Ascending aorta (tissue), 2 donors: ENCODE results near the gene FOSB. TPM values are rescaled to one million over a fixed set of nuclear protein-coding genes. Genes with fewer than 3 reads are reported as not detected.

ENCODE experiments used
- DNase-seq, 2 donors: peaks; one replicate each; pipeline ENCODE4 v3.0.0-alpha.2; 2019; ENCODE audit warnings: low spot score in 2 of 2
- H3K27ac ChIP-seq, 2 donors: fragments of 200-600 bp; sonication (generic); one replicate each; pipeline ENCODE4 v1.5.1; 2016 to 2017; ENCODE audit warnings: mild to moderate bottlenecking in 1 of 2
- H3K27me3 ChIP-seq: fragments of 200-600 bp; sonication (generic); one replicate; pipeline ENCODE4 v1.5.1; 2017
- H3K36me3 ChIP-seq, 2 donors: fragments of 200-600 bp; sonication (generic); one replicate each; pipeline ENCODE4 v1.5.1; 2016
- H3K4me1 ChIP-seq, 2 donors: fragments of 200-600 bp; sonication (generic); one replicate each; pipeline ENCODE4 v1.5.1; 2016 to 2017; ENCODE audit warnings: mild to moderate bottlenecking in 1 of 2
- H3K4me3 ChIP-seq, 2 donors: fragments of 200-600 bp; sonication (generic); one replicate each; pipeline ENCODE4 v1.5.1; 2016 to 2017; ENCODE audit warnings: mild to moderate bottlenecking in 1 of 2
- H3K9me3 ChIP-seq, 2 donors: fragments of 200-600 bp; sonication (generic); one replicate each; pipeline ENCODE4 v1.5.1; 2016
- CTCF ChIP-seq, 3 experiments: fragments of 200-600 bp in 2 of 3; fragments of 450-650 bp in 1 of 3; sonication (generic) in 2 of 3; IDR thresholded peaks; one replicate each; pipeline ENCODE4 v1.5.1; 2016 to 2019; ENCODE audit warnings: antibody characterized with exemption in 3 of 3, mild to moderate bottlenecking in 1 of 3, moderate library complexity in 1 of 3
- intact Hi-C: fragments of 100-400 bp; cut with DNase I; formaldehyde crosslinking; loops from one replicate; pipeline ENCODE4 v1.15.1; 2023
- total RNA-seq: library from RNA; depleted of rRNA; stranded (reverse); fragments of >200 nt; gene quantifications from one replicate; pipeline ENCODE4 v1.1.0, GENCODE V29; 2016

FOSB gene
- total RNA-seq, 1 donor from 2014 or later = 511 TPM

GRCh38 chr19:45420871-45421270 lies 46.9 kb upstream of the FOSB start:
- Histone ChIP-seq H3K4me1 (peaks cover 0 to 21% of the 10 kb centered on the region in 2 donors), H3K4me3 (no peak overlapping the region), H3K27me3 (no peaks in the 10 kb centered on the region), H3K36me3 (peaks cover 23 to 42% of the 10 kb centered on the region in 2 donors), H3K27ac (no peak overlapping the region), H3K9me3 (no peaks in the 10 kb centered on the region)
- TF ChIP-seq CTCF (IDR thresholded peaks at IDR 0.05) = no peak
- intact Hi-C loops = loop anchor here (10.0 kb wide), 1 partner anchor 214 kb away; the partner anchor contains the start of gene EML2
- DNase-seq = no peak

GRCh38 chr19:45421947-45422498 lies 45.8 kb upstream of the FOSB start:
- H3K27me3 ChIP-seq = no peaks in the 10 kb centered on the region
- TF ChIP-seq CTCF (IDR thresholded peaks at IDR 0.05) = no peak
- peaks cover 0 to 25% of the 10 kb centered on the region in 2 donors for H3K4me1 ChIP-seq
- H3K9me3 ChIP-seq = no peaks in the 10 kb centered on the region
- no peak overlapping the region for H3K4me3 ChIP-seq
- peak overlapping the region; percentile 21 to 95 for H3K27ac ChIP-seq
- DNase-seq = no peak
- peaks cover 13 to 32% of the 10 kb centered on the region in 2 donors for H3K36me3 ChIP-seq
- intact Hi-C loops = loop anchor here (2.0 to 10.0 kb wide), 2 partner anchors 163 to 213 kb away; partner anchors contain the start of genes EML2 and OPA3

GRCh38 chr19:45423033-45423588 lies 44.7 kb upstream of the FOSB start:
- peak overlapping the region; percentile 69 to 85 for H3K4me3 ChIP-seq
- intact Hi-C loops = loop anchor here (2.0 to 10.0 kb wide), 2 partner anchors 162 to 212 kb away; partner anchors contain the start of genes EML2 and OPA3
- DNase-seq = no peak
- peaks cover 2 to 22% of the 10 kb centered on the region in 2 donors for H3K36me3 ChIP-seq
- H3K27me3 ChIP-seq = no peaks in the 10 kb centered on the region
- peaks cover 0 to 30% of the 10 kb centered on the region in 2 donors for H3K4me1 ChIP-seq
- H3K9me3 ChIP-seq = no peaks in the 10 kb centered on the region
- TF ChIP-seq CTCF (IDR thresholded peaks at IDR 0.05) = no peak
- peak overlapping the region; percentile 89 to 95 for H3K27ac ChIP-seq

- Histone ChIP-seq H3K27me3 (no peaks in the 10 kb centered on the region), H3K36me3 (peaks cover 0 to 17% of the 10 kb centered on the region in 2 donors), H3K9me3 (no peaks in the 10 kb centered on the region), H3K27ac (peak within 1 kb of the TSS; percentile 89 to 95), H3K4me1 (peaks cover 0 to 32% of the 10 kb centered on the region in 2 donors), H3K4me3 (peak within 1 kb of the TSS; percentile 69 to 85)
- DNase-seq = peak; percentile 76 to 98
- intact Hi-C loops = loop anchor here (1.0 to 10.0 kb wide), 3 partner anchors 18 to 211 kb away; partner anchors contain the start of genes EML2, OPA3 and PPP1R13L
- TF ChIP-seq CTCF (IDR thresholded peaks at IDR 0.05) = no peak
Observed at GRCh38 chr19:45423589-45424190, 44.1 kb upstream of the FOSB start, which contains the start of gene ERCC1. Gene ERCC1 (minus strand): TSS chr19:45423917. CDS start chr19:45423374, 543 bp downstream.

GRCh38 chr19:45424191-45425058 lies 43.4 kb upstream of the FOSB start:
- intact Hi-C loops = loop anchor here (1.0 to 10.0 kb wide), 3 partner anchors 19 to 268 kb away; partner anchors contain the start of genes EML2, PPP1R13L, QPCTL and SNRPD2
- no peak for TF ChIP-seq CTCF (IDR thresholded peaks at IDR 0.05)
- peaks cover 0 to 10% of the 10 kb centered on the region in 2 donors for H3K36me3 ChIP-seq

More at GRCh38 chr19:45424191-45425058, 43.4 kb upstream of the FOSB start:
- H3K27me3 ChIP-seq = no peaks in the 10 kb centered on the region
- peak overlapping the region; percentile 89 to 95 for H3K27ac ChIP-seq
- peak; percentile 67 to 94 for DNase-seq
- peak overlapping the region; percentile 69 to 85 for H3K4me3 ChIP-seq
- no peaks in the 10 kb centered on the region for H3K9me3 ChIP-seq
- peaks cover 0 to 37% of the 10 kb centered on the region in 2 donors for H3K4me1 ChIP-seq
